Activated B cell treated with CpG ODN at 0.5 μM for 24 hours (primary cell): ENCODE data around the gene KLRF1. TPM values are rescaled to one million over a fixed set of nuclear protein-coding genes. Genes with fewer than 3 reads are reported as not detected.

ENCODE experiments used
- ATAC-seq: fragments of 200-7000 bp; cut with Tn5 transposase; one replicate; pipeline ENCODE4 v1.10.0; 2021; ENCODE audit warnings: low read depth, mild to moderate bottlenecking, moderate library complexity
- CTCF ChIA-PET: fragments of 350-600 bp; sonication (Branson Sonifier 250); formaldehyde crosslinking; loops from one replicate; lab custom pipeline; 2021; ENCODE audit warnings: antibody characterized with exemption; lab: Charles Lee
- POLR2A ChIA-PET: fragments of 350-600 bp; sonication (Branson Sonifier 250); formaldehyde crosslinking; loops from one replicate; lab custom pipeline; 2021; ENCODE audit warnings: antibody characterized with exemption; lab: Charles Lee
- DNase-seq: peaks from one replicate; pipeline ENCODE4 v3.0.0; 2022
- H3K27ac Mint-ChIP-seq: one replicate; pipeline ENCODE4 v1.8.0; 2020; ENCODE audit warnings: mixed read lengths
- H3K27me3 Mint-ChIP-seq: one replicate; pipeline ENCODE4 v1.8.0; 2021; ENCODE audit warnings: mixed read lengths
- H3K36me3 Mint-ChIP-seq: one replicate; pipeline ENCODE4 v1.8.0; 2021; ENCODE audit warnings: low read depth, mixed read lengths
- H3K4me1 Mint-ChIP-seq: one replicate; pipeline ENCODE4 v1.8.0; 2021; ENCODE audit warnings: mixed read lengths
- H3K4me3 Mint-ChIP-seq: one replicate; pipeline ENCODE4 v1.8.0; 2020; ENCODE audit warnings: mild to moderate bottlenecking, mixed read lengths
- H3K9me3 Mint-ChIP-seq: one replicate; pipeline ENCODE4 v1.8.0; 2020; ENCODE audit warnings: mixed read lengths
- CTCF ChIP-seq: fragments of 200-600 bp; IDR thresholded peaks from one replicate; pipeline ENCODE4 v1.8.0; 2022; ENCODE audit warnings: antibody characterized with exemption, mild to moderate bottlenecking
- intact Hi-C: fragments of 100-400 bp; cut with micrococcal nuclease; formaldehyde crosslinking; loops from one replicate; pipeline ENCODE4 v1.15.1; 2024
- total RNA-seq: library from RNA; stranded (reverse); gene quantifications from 2 replicates; pipeline ENCODE4 v1.2.3, GENCODE V29; 2022

KLRF1 gene
- total RNA-seq, 1 donor from 2014 or later: 0.67 TPM

- intact Hi-C loops: loop anchor here (5.0 kb wide), 1 partner anchor 130 kb away; no protein-coding TSS in a partner anchor
- Mint-ChIP-seq H3K27ac (no peak overlapping the region), H3K4me1 (peaks cover 42% of the 10 kb centered on the region), H3K4me3 (no peak overlapping the region), H3K9me3 (no peaks in the 10 kb centered on the region), H3K27me3 (no peaks in the 10 kb centered on the region), H3K36me3 (no peaks in the 10 kb centered on the region)
- ChIA-PET CTCF (interaction anchor here (0.6 to 10.4 kb wide), 10 partner anchors 17 to 467 kb away, joined by 3 to 451 read pairs (median 4); partner anchors contain the start of gene CD69), POLR2A (interaction anchor here (0.9 to 3.4 kb wide), 5 partner anchors 37 to 49 kb away, joined by 3 to 34 read pairs (median 13); partner anchors contain the start of gene CD69)
- DNase-seq (no peak), ATAC-seq (no peak)
- TF ChIP-seq CTCF: no peak
Observed at GRCh38 chr12:9796971-9797370, 30.3 kb upstream of the KLRF1 start.

- ATAC-seq: peak; percentile 96
- no peaks in the 10 kb centered on the region for H3K36me3 Mint-ChIP-seq
- POLR2A ChIA-PET: interaction anchor here (0.6 to 3.4 kb wide), 7 partner anchors 38 to 150 kb away, joined by 3 to 34 read pairs (median 5); partner anchors contain the start of genes CD69 and CLEC2D
- no peaks in the 10 kb centered on the region for H3K9me3 Mint-ChIP-seq
- CTCF ChIA-PET: interaction anchor here (0.5 to 10.4 kb wide), 22 partner anchors 9 to 468 kb away, joined by 3 to 451 read pairs (median 4); partner anchors contain the start of gene CD69
- no peak for DNase-seq
- no peak overlapping the region for H3K4me3 Mint-ChIP-seq
- peaks cover 34% of the 10 kb centered on the region for H3K4me1 Mint-ChIP-seq
- H3K27me3 Mint-ChIP-seq: no peaks in the 10 kb centered on the region
- no peak overlapping the region for H3K27ac Mint-ChIP-seq
- no peak for TF ChIP-seq CTCF
- intact Hi-C loops: loop anchor here (1.0 to 5.0 kb wide), 4 partner anchors 48 to 467 kb away; no protein-coding TSS in a partner anchor
Observed at GRCh38 chr12:9797722-9798619, 29.3 kb upstream of the KLRF1 start.

- no peak overlapping the region for H3K27ac Mint-ChIP-seq
- DNase-seq (no peak), ATAC-seq (no peak)
- no peaks in the 10 kb centered on the region for H3K36me3 Mint-ChIP-seq
- intact Hi-C loops: loop anchor here (5.0 kb wide), 1 partner anchor 127 kb away; no protein-coding TSS in a partner anchor
- H3K27me3 Mint-ChIP-seq: no peaks in the 10 kb centered on the region
- no peak overlapping the region for H3K4me3 Mint-ChIP-seq
- H3K9me3 Mint-ChIP-seq: no peaks in the 10 kb centered on the region
- POLR2A ChIA-PET: interaction anchor here (0.7 to 3.4 kb wide), 2 partner anchors 49 to 50 kb away, joined by 3 to 34 read pairs; no protein-coding TSS in a partner anchor
- peaks cover 14% of the 10 kb centered on the region for H3K4me1 Mint-ChIP-seq
- no peak for TF ChIP-seq CTCF
- CTCF ChIA-PET: interaction anchor here (1.1 to 10.4 kb wide), 7 partner anchors 9 to 340 kb away, joined by 3 to 451 read pairs (median 4); partner anchors contain the start of gene CD69
Observed at GRCh38 chr12:9799961-9800360, 27.3 kb upstream of the KLRF1 start.

- no peak for ATAC-seq
- ChIA-PET POLR2A (no interaction called here), CTCF (interaction anchor here (1.2 kb wide), 1 partner anchor 8 kb away, joined by 5 read pairs; no protein-coding TSS in a partner anchor)
- TF ChIP-seq CTCF: no peak
- DNase-seq: no peak
- intact Hi-C loops: no loop called here
- Mint-ChIP-seq H3K27ac (no peak overlapping the region), H3K9me3 (no peaks in the 10 kb centered on the region), H3K4me3 (no peak overlapping the region), H3K4me1 (peaks cover 9% of the 10 kb centered on the region), H3K27me3 (peaks cover 10% of the 10 kb centered on the region), H3K36me3 (no peaks in the 10 kb centered on the region)
Observed at GRCh38 chr12:9805883-9806282, 21.4 kb upstream of the KLRF1 start.

GRCh38 chr12:9806714-9807113 lies 20.6 kb upstream of the KLRF1 start:
- Mint-ChIP-seq H3K36me3 (no peaks in the 10 kb centered on the region), H3K4me1 (peaks cover 11% of the 10 kb centered on the region), H3K27ac (no peak overlapping the region), H3K27me3 (peaks cover 10% of the 10 kb centered on the region), H3K4me3 (no peak overlapping the region), H3K9me3 (no peaks in the 10 kb centered on the region)
- DNase-seq (no peak), ATAC-seq (no peak)
- TF ChIP-seq CTCF: no peak
- ChIA-PET CTCF (no interaction called here), POLR2A (no interaction called here)
- intact Hi-C loops: no loop called here
